NCI-H2029 treated with DMSO at 0.1 percent for 48 hours (cell line): ENCODE measurements around the gene ARID1B.
A peak's percentile ranks its signal among the peaks of the same experiment; 100 is the strongest.

Experiments used
- DNase-seq: peaks from one replicate; lab custom pipeline; 2025; lab: John Stamatoyannopoulos, UW

The ARID1B gene

DNA sequence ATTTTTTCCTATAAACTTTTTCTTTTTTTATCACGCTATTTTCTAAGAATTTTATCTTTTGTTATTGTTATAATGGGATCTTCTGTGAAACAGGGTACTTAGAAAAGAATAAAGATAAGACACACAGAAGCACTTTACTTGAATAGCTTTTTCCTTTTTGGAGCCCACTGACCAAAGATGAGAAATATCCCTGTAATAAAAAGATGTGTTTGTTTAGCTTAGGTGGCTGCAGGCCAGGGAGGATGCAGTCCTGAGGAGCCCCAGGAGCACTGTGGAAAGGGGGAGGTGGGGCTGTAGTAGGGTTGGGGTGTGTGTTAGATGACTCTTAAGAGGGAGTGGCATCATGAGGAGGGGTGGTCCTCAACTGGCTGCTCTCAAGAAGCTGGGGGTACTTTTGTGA, 128.6 kb downstream of the ARID1B start:
- no peak for DNase-seq

GRCh38 chr6:156906451-156906850, 129.3 kb downstream of the ARID1B start:
- no peak for DNase-seq

DNA sequence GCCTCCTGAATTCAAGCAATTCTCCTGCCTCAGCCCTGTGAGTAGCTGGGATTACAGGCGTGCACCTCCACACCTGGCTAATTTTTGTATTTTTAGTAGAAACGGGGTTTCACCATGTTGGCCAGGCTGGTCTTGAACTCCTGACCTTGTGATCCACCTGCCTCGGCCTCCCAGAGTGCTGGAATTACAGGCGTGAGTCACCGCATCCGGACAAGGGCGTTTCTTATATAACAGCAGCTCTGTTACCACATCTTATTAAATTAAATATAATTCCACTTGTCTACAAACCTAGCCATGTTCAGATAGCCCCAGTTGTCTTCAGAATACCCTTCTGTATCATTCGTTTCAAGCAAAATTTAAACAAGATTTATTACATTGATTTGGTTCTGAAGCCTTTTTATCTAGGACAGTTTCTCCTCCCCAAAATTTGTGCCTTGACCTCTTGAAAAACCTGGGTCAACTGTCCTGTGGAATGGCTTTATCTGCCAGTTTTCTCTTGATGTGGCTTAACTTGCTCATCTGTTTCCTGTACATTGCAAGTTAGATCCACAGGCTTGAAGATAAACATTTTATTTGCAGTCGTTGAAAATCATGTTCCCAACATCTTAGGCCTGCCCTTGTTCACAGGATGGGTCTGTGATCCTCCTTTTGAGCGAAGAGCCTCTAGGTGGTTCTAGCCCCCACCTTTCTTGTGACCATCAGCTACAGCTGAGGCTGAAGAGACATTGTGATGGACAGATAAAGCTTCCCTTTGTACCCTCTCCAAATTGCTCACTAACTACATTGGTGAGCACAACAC, 132.2 kb downstream of the ARID1B start:
- DNase-seq = no peak

- DNase-seq = no peak
These were observed 132.8 kb downstream of the ARID1B start for GRCh38 chr6:156910011-156910334.

- no peak for DNase-seq
These were observed 133.8 kb downstream of the ARID1B start for GRCh38 chr6:156910938-156911337.

DNA sequence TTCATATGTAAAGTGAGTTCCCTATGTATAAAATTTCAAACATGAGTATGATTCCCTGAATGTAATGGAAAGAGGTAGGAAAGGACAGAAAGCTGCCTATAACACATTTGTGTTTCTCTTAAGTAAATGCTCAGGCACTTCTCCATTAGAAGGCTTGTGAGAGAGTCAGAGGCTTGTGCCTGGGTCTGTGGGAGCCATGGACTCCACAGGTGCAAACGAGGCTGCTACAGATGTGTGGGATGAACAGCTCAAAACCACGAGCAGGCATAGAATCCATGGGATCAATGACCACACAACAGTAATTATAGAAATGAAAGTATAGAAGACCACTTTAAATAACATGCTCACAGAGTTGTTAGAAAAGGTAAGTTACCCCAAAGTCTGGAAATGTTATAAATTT, 134.4 kb downstream of the ARID1B start:
- no peak for DNase-seq

- no peak for DNase-seq
These were observed 135.3 kb downstream of the ARID1B start for GRCh38 chr6:156912431-156912830.

GRCh38 chr6:156914181-156914580, 137.0 kb downstream of the ARID1B start:
- DNase-seq = no peak

GRCh38 chr6:156916130-156916801, 139.1 kb downstream of the ARID1B start:
- DNase-seq = no peak

- no peak for DNase-seq
These were observed 140.0 kb downstream of the ARID1B start for GRCh38 chr6:156917213-156917612.

DNA sequence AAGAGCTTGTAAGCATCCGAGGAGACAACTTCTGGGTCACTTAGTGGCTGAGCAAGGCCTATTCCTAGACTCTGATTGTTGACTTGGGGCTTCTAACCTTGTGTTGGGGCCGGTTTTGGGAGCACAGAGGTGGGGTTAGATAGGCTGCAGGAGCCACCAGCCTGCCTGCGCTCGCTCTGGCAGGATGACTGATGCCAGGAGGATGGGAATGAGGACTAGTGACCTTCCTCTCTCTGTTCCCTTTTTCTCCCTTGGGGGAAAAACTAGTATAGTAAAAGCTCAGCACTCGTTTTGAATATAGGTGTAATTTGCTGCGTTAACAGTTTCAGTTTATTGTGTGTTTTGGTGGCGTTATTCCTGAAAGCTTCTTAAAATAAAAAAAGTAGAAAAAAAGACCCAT, 141.5 kb downstream of the ARID1B start:
- DNase-seq = no peak

DNA sequence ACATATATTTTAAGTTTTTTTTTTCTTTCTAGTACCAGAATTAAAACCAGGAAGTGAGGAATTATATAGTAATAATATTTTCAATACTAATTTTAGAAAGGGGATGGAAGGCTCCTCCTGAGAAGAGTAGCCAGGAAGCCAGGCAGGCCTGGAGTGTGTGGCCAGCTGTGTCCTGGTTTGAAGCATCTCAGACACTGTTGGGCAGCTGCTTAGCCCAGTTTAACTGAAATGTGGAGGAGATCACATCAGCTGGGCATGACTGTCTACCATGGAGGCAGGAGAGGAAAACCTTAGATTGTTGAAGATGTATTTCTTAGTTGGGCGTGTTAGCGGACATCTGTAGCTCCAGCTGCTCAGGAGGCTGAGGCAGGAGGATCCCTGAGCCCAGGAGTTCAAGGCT, 142.2 kb downstream of the ARID1B start:
- no peak for DNase-seq

DNA sequence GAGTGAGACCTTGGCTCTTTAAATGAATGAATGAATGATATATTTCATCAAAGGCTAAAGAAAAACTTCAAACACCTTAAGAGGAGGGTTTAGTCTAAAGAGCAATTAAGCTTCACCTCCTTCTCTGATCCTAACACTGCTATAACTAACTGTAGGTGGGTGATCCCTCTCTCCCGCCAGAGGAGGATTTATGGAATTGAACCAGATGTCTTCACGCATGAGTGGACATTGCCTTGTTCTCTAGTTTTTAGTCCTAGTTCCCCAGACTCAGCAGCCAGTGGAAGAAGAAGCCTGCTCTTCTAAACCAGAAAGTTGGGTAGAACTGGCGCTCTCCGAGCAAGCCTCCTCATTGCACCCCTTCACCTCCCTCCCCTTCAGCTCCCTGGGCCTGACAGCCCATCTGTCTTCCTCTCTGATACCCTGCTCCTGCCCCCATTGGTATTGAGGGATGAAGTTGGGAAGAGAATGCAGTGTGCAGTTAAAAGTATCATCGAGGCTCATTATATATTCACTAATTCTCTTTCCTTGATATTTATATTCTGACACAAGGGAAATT, 142.7 kb downstream of the ARID1B start:
- DNase-seq = no peak

DNA sequence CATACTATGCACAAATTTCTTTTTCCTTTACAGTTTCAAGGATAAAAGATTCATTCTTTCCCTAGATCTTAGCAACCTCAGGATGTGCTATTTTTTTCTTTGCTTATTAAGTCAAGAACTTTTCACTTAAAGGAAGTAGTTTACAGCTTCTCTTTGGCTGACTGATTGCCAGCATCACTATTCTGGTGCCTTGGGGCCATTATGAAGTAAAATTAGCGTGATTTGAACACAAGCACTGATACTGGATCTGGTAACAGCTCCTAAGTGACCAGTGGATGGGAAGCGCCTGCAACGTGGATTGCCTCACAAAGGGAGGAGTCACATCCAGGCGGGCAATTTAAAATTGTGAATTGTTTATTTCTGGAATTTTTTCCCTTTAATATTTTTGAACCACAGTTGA, 147.1 kb downstream of the ARID1B start:
- no peak for DNase-seq

GRCh38 chr6:156925026-156925425, 147.8 kb downstream of the ARID1B start:
- DNase-seq = no peak

- no peak for DNase-seq
These were observed 148.8 kb downstream of the ARID1B start for GRCh38 chr6:156925718-156926607.

DNA sequence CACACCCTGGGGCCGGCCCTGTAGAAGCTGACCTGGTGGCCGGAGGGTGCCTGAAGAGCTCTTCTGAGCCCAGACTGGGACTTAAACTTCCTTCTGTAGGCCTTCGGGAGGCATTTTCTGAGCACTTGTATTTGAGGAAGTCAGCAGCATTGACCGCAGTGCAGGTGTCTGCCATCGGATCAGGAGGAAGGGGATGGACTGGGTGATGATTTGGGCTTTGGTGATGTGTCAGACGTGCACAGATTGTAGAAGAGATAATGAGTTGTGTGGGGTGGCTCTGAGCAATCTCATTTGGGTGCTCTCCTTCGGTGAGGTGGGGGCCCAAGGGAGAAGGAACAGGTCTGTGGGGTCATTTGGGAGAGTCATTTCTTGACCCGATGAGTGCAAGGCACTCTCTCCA, 150.9 kb downstream of the ARID1B start:
- no peak for DNase-seq

- no peak for DNase-seq
These were observed 151.8 kb downstream of the ARID1B start for GRCh38 chr6:156928972-156929371.

DNA sequence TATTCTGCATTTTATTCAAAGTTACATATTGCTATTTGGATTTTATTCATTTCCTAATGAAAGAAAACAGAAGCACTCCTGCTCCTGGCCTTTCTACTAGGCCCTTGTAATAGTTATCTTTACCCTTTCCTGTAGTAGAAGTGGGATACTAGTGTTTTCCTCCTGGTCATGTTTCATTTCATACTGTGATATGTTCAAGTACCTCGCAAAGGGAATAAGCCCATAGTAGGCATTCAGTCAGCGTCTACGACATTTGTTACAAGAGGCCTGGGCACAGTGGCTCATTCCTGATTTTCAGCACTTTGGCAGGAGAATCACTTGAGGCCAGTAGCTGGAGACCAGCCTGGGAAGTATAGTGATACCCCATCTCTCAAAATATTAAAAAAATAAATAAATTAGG, 154.1 kb downstream of the ARID1B start:
- DNase-seq = no peak

DNA sequence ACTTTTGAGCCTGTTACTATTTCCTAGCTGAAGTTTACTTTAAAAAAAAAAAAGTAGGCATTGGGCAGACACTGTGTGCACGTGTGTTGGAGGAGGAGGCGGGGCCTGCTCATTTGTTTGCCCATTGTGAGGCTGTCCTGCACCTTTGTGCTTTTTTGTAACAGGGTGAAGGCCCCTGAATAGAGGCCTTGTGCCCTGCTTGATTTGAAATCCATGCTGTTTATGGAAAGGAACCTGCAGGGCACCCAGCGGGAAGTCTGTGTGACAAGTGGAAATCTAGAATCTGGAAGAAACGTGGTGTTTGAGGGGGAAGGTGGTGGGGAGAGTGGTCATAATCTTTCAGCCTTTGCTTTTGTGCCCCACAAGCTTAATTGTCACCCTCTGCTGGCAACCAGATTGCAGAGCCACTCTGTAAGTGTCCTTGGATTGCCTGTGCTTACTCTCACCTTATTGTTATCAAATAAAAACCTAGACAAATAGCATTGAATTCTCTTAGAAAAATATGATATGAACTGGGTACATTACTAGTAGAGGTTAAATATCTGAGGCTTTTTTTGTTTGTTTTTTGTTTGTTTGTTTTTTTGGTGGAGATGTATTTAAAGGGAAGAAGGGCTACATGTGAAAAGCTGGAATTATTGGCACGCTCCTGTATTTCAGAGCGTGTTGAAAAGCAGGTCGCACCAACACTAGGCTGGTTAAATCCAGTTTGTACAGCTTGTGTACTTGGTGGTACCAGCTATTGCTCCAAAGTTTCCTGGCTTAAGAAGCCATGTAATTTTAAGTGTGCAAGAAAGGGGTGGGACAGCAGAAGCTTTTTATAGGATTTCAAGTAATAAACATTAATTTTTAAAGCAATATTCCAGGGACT, 156.3 kb downstream of the ARID1B start:
- peak; percentile 98 for DNase-seq

- DNase-seq = peak; percentile 86
These were observed 156.9 kb downstream of the ARID1B start for GRCh38 chr6:156934069-156934460.

DNA sequence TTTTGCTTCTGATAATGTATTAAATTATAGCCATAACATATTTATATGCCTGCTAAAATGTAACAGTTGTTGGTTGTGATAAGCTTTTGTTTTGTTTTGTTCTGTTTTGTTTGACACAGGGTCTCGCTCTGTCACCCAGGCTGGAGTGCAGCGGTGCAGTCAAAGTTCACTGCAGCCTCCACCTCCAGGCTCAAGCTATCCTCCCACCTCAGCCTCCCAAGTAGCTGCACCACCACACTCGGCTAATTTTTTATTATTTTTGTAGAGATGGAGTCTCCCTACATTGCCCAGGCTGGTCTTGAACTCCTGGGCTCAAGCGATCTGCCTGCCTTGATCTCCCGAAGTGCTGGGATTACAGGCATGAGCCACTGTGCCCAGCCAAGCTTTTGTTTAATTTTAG, 157.8 kb downstream of the ARID1B start:
- no peak for DNase-seq
